Effector memory CD8-positive, alpha-beta T cell (primary cell): ENCODE data around the gene DHX29.

ENCODE experiments used
- ATAC-seq: fragments of 150-1000 bp; cut with Tn5 transposase; replicated peaks from 2 replicates; pipeline ENCODE4 v1.10.0; 2021; ENCODE audit warnings: mild to moderate bottlenecking, moderate library complexity
- DNase-seq, 3 experiments: peaks; one replicate each; pipeline ENCODE4 v3.0.0; 2021
- H3K27ac Mint-ChIP-seq, 2 donors: one replicate each; pipeline ENCODE4 v1.8.0; 2022; ENCODE audit warnings: mild to moderate bottlenecking in 2 of 2, mixed read lengths in 2 of 2, moderate library complexity in 2 of 2
- H3K27me3 Mint-ChIP-seq, 2 donors: one replicate each; pipeline ENCODE4 v1.8.0; 2022; ENCODE audit warnings: mixed read lengths in 2 of 2
- H3K36me3 Mint-ChIP-seq: one replicate; pipeline ENCODE4 v1.8.0; 2022; ENCODE audit warnings: mild to moderate bottlenecking, moderate library complexity, mixed read lengths; ENCODE audit not compliant: insufficient read depth
- H3K4me1 Mint-ChIP-seq, 2 donors: one replicate each; pipeline ENCODE4 v1.8.0; 2022; ENCODE audit warnings: low read depth in 2 of 2, mixed read lengths in 2 of 2
- H3K4me3 Mint-ChIP-seq, 2 donors: one replicate each; pipeline ENCODE4 v1.8.0; 2022; ENCODE audit warnings: mild to moderate bottlenecking in 2 of 2, mixed read lengths in 2 of 2, moderate library complexity in 2 of 2
- H3K9me3 Mint-ChIP-seq, 2 donors: one replicate each; pipeline ENCODE4 v1.8.0; 2022; ENCODE audit warnings: mixed read lengths in 2 of 2

DHX29 gene

DNA sequence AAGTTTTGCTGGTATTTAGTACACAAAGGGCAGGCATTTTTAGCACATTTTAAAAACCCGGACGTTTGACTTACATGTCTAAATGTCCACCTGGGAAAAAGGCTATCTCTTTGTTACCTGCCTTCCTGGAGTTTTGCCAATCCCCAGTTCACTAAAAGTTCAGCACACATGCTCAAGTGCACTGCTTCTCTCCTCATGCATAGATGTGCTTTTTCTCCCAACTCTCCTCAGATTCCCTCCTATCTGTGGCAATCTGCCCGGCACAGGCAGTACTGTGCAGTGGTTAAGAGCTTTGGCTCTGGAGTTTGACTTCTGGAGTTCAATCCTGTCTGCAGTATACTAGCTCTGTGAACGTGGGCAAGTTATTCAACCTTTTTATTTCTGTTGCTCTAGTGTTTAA, 65.7 kb downstream of the DHX29 start:
- DNase-seq (no peak), ATAC-seq (no peak)
- Mint-ChIP-seq H3K4me3 (no peak overlapping the region), H3K9me3 (no peaks in the 10 kb centered on the region), H3K27me3 (peaks cover 12 to 36% of the 10 kb centered on the region in 2 donors), H3K36me3 (no peaks in the 10 kb centered on the region), H3K4me1 (no peaks in the 10 kb centered on the region), H3K27ac (no peak overlapping the region)

DNA sequence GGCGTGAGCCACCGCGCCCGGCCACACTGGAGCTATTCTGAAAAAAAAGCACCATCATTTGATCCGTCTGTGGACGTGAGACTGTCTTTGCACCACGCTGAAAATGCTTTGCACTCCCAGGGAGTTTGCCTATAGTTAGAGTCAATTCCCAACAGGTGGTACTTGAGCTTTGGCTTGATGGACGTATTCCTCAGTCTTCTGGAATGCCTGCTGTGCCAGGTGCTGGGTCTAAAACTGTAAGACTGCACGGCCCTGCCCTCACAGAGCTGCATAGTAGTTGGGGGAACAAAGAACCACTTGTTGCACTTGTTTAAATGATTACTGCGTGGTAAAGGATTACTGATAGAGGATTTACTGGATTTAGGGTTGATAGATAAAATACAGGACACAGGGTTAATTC, 70.7 kb downstream of the DHX29 start:
- ATAC-seq (no peak), DNase-seq (no peak)
- H3K27ac Mint-ChIP-seq = no peak overlapping the region
- H3K4me1 Mint-ChIP-seq = peaks cover 12 to 15% of the 10 kb centered on the region in 2 donors
- H3K4me3 Mint-ChIP-seq = no peak overlapping the region
- no peaks in the 10 kb centered on the region for H3K36me3 Mint-ChIP-seq
- H3K27me3 Mint-ChIP-seq = peaks cover 40 to 54% of the 10 kb centered on the region in 2 donors
- H3K9me3 Mint-ChIP-seq = no peaks in the 10 kb centered on the region

GRCh38 chr5:55234121-55234700, 73.3 kb downstream of the DHX29 start:
- H3K27ac Mint-ChIP-seq = no peak overlapping the region
- no peaks in the 10 kb centered on the region for H3K36me3 Mint-ChIP-seq
- H3K4me1 Mint-ChIP-seq = peaks cover 24 to 26% of the 10 kb centered on the region in 2 donors
- DNase-seq = no peak
- peaks cover 66 to 74% of the 10 kb centered on the region in 2 donors for H3K27me3 Mint-ChIP-seq
- no peak for ATAC-seq
- peak overlapping the region; percentile 90 to 94 for H3K4me3 Mint-ChIP-seq
- H3K9me3 Mint-ChIP-seq = no peaks in the 10 kb centered on the region

DNA sequence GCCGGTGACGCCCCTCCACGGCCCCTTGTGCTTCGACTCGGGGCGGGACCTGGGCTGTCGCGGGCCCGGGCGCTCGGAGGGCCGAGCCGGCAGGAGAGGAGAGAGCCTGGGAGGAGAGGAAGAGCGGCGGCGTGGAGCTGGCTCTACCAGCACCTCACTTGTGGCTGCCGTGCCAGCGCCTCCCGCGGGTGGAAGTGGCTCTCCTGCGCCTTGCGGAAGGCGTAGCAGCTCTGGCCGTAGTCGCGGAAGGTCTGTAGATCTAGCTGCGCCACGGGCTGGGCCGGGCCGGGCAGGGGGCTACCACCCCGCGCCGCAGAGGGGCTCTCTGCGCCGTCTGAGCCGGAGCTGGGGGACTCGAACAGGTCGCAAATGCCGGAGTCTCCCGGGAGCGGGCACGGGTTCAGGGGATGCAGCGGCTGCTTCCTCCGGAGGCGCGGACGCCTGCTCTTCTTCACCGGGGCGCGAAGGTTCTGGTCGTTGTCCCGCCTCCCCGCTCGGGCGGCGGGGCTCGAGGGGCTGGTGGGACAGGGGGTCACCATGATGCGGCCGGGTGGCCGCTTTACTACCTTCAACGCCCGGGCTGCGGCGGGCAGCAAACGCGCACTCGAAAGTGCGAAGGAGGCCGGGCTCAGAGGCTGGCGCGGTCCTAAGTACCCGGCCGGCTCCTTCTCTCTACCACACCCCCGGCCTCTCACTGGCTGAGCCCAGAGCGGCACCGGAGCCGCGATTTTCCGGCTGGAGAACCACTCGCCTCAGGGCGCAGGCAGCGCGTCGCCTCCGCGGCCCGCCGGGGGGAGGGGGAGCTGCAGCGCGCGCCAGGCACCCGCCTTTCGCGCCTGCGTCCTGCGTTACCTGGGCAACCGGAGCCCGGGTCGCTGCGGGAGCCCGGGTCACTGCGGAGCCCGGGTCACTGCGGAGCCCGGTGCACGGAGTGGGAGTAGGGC, 74.2 kb downstream of the DHX29 start, which contains the start of gene CCNO:
Gene CCNO, minus strand, starts transcription at position 624 of the 944 bp plus-strand sequence. Its CDS starts 85 bp downstream, at position 539.
- Mint-ChIP-seq H3K27ac (peak within 1 kb of the TSS in 1 of 2 donors; percentile 72), H3K4me3 (peak within 1 kb of the TSS; percentile 90 to 94), H3K36me3 (no peaks in the 10 kb centered on the region), H3K4me1 (peaks cover 24 to 28% of the 10 kb centered on the region in 2 donors), H3K27me3 (peaks cover 75 to 83% of the 10 kb centered on the region in 2 donors), H3K9me3 (no peaks in the 10 kb centered on the region)
- DNase-seq (peak; percentile 41 to 51 (median 49)), ATAC-seq (peak; percentile 80)

DNA sequence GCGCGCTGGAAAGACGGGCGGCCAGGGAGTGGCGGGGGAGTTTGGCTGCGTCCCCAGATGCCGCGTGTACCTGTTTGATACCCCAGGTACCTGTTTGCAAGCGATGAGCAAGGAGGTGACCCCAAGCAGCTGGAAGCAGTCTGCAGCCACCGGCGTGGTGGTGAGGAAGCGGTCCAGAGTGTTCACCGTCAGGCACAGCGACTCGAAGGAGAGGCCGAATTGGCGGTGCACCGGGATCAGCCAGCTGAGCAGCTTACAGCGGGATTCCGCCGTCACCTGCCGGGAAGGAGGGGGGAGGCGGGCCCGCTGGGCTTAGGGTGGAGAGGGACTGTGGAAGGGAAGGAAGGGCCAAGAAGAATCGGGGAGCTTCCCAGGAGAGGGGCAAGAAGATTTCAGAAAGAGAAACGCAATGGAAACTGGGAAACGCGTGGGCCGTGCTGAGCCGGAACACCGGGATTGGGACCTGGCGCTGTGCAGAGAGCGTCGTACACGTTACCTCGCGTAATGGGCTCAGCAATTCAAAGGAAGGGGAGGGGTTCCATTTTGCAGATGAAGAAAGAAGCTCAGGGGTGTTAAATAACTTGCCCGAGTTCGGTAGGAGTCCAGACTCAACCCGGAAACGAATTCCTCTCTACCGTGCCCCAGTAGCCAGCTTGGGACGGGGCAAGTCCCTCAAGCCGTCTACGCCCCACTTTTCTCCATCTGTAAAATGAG, 75.1 kb downstream of the DHX29 start:
- ATAC-seq = no peak

GRCh38 chr5:55231919-55232270, 75.6 kb downstream of the DHX29 start:
- Mint-ChIP-seq H3K36me3 (no peaks in the 10 kb centered on the region), H3K27me3 (peaks cover 82 to 90% of the 10 kb centered on the region in 2 donors), H3K4me1 (peaks cover 30 to 35% of the 10 kb centered on the region in 2 donors), H3K9me3 (no peaks in the 10 kb centered on the region), H3K4me3 (peak overlapping the region; percentile 90 to 94), H3K27ac (peak overlapping the region in 1 of 2 donors; percentile 72)
- DNase-seq (no peak), ATAC-seq (no peak)

More for the DNA sequence above, 75.1 kb downstream of the DHX29 start:
- peaks cover 30 to 35% of the 10 kb centered on the region in 2 donors for H3K4me1 Mint-ChIP-seq
- no peaks in the 10 kb centered on the region for H3K36me3 Mint-ChIP-seq
- H3K27ac Mint-ChIP-seq = peak overlapping the region in 1 of 2 donors; percentile 72
- no peaks in the 10 kb centered on the region for H3K9me3 Mint-ChIP-seq
- H3K4me3 Mint-ChIP-seq = peak overlapping the region; percentile 90 to 94
- peaks cover 83 to 92% of the 10 kb centered on the region in 2 donors for H3K27me3 Mint-ChIP-seq
- no peak for DNase-seq

- no peaks in the 10 kb centered on the region for H3K9me3 Mint-ChIP-seq
- H3K36me3 Mint-ChIP-seq = no peaks in the 10 kb centered on the region
- H3K27me3 Mint-ChIP-seq = peaks cover 77 to 89% of the 10 kb centered on the region in 2 donors
- H3K27ac Mint-ChIP-seq = no peak overlapping the region
- DNase-seq = no peak
- H3K4me3 Mint-ChIP-seq = peak overlapping the region; percentile 90 to 94
- H3K4me1 Mint-ChIP-seq = peaks cover 30 to 37% of the 10 kb centered on the region in 2 donors
- peak; percentile 11 for ATAC-seq
Observed at GRCh38 chr5:55231029-55231918, 76.2 kb downstream of the DHX29 start.

- Mint-ChIP-seq H3K36me3 (no peaks in the 10 kb centered on the region), H3K27me3 (peaks cover 79 to 90% of the 10 kb centered on the region in 2 donors), H3K4me3 (no peak overlapping the region), H3K4me1 (peaks cover 30 to 42% of the 10 kb centered on the region in 2 donors), H3K9me3 (no peaks in the 10 kb centered on the region), H3K27ac (no peak overlapping the region)
- DNase-seq (no peak), ATAC-seq (no peak)
Observed at GRCh38 chr5:55230086-55230629, 77.3 kb downstream of the DHX29 start.

- DNase-seq (no peak), ATAC-seq (no peak)
- Mint-ChIP-seq H3K4me3 (peak overlapping the region; percentile 73 to 80), H3K9me3 (no peaks in the 10 kb centered on the region), H3K36me3 (peaks cover 2% of the 10 kb centered on the region), H3K27me3 (peaks cover 87 to 96% of the 10 kb centered on the region in 2 donors), H3K4me1 (peaks cover 27 to 41% of the 10 kb centered on the region in 2 donors), H3K27ac (no peak overlapping the region)
Observed at GRCh38 chr5:55227664-55228430, 79.6 kb downstream of the DHX29 start.

DNA sequence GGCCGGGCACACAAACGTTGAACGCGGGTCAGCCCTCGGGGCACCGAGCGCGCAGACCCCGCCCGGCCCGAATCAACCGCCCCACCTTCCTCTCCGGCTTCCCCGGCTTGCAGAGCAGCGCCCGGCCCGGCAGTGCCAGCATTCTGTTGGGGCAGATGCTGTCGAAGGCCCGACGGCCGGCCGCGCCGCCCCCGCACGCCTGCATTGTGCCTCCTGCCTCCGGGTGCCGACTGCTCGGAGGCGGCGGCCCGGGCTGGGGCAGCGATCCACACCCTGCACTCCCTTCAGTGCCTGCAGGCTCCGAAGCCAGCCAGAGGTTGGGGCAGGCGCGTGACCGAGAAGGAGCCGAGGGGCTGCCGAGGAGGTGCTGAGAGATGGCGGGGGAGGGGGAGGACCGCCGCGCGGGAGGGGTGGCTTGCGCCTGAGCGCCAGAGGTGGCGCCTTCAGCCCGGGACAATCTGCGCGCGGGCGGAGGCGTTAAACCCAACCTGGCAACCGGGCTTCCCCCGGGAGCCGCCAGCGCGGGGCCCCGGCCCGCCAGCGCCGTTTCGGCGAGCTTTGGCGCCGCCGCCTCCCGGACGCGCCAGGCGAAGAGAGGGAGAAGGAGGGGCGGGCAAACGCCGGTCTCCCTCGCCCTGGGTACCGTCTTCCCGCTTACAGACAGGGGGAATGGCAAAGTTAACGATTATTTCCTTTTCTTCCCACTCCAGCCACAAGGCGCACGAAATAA, 80.4 kb downstream of the DHX29 start, which contains the start of gene MCIDAS:
Gene MCIDAS, minus strand, starts transcription at position 382 of the 730 bp plus-strand sequence. Its CDS starts 177 bp downstream, at position 205.
- peak in 1 of 3 experiments; percentile 23 for DNase-seq
- no peak within 1 kb of the TSS for H3K27ac Mint-ChIP-seq
- H3K27me3 Mint-ChIP-seq = peaks cover 88 to 96% of the 10 kb centered on the region in 2 donors
- H3K4me3 Mint-ChIP-seq = peak within 1 kb of the TSS; percentile 73 to 80
- H3K4me1 Mint-ChIP-seq = peaks cover 21 to 38% of the 10 kb centered on the region in 2 donors
- H3K36me3 Mint-ChIP-seq = peaks cover 7% of the 10 kb centered on the region
- peak; percentile 58 for ATAC-seq
- no peaks in the 10 kb centered on the region for H3K9me3 Mint-ChIP-seq
